SK-N-SH (cell line): ENCODE data around the gene MARF1. TPM values are rescaled to one million over a fixed set of nuclear protein-coding genes. Genes with fewer than 3 reads are reported as not detected.

Source experiments
- CTCF ChIA-PET: fragments of 300-600, 350-600 bp; formaldehyde crosslinking; extraction: SDS; loops from one replicate; lab custom pipeline; 2021; lab: Yijun Ruan, JAX
- POLR2A ChIA-PET: fragments of 350-600 bp; sonication (Branson Sonifier 250); formaldehyde crosslinking; extraction: SDS; loops from one replicate; lab custom pipeline; 2020; ENCODE audit warnings: antibody characterized with exemption, inconsistent platforms; lab: Yijun Ruan, JAX
- DNase-seq: peaks from one replicate; pipeline ENCODE4 v3.0.0; 2012
- H2AFZ ChIP-seq: fragments of 200-600 bp; sonication (generic); 2 replicates; pipeline ENCODE4 v1.8.1; 2016; ENCODE audit warnings: antibody characterized with exemption, mild to moderate bottlenecking, low read depth
- H3F3A ChIP-seq: fragments of 200-600 bp; sonication (generic); replicated peaks from 2 replicates; pipeline ENCODE3; 2016; ENCODE audit warnings: antibody characterized with exemption, mild to moderate bottlenecking; ENCODE audit not compliant: insufficient read depth
- H3K27ac ChIP-seq, 2 experiments: fragments of 200-500 bp in 1 of 2; fragments of 200-600 bp in 1 of 2; sonication (Bioruptor generic) in 1 of 2; sonication (generic), shearing (Covaris generic) in 1 of 2; 2 replicates each; pipeline versions ENCODE4 v1.5.1 to v1.6.1; 2014 to 2016; ENCODE audit warnings: low read depth in 2 of 2, inconsistent platforms in 1 of 2, low read length in 1 of 2, mild to moderate bottlenecking in 1 of 2, mixed read lengths in 1 of 2
- H3K27me3 ChIP-seq: fragments of 200-600 bp; sonication (generic), shearing (Covaris generic); 2 replicates; pipeline ENCODE4 v1.6.1; 2016; ENCODE audit warnings: mixed run types; ENCODE audit not compliant: insufficient read depth
- H3K36me3 ChIP-seq, 2 experiments: fragments of 200-500 bp in 1 of 2; fragments of 200-600 bp in 1 of 2; sonication (Bioruptor generic) in 1 of 2; sonication (generic) in 1 of 2; replicated peaks in 1 of 2; 2 replicates each; pipeline versions ENCODE3 to v1.5.1; 2014 to 2016; ENCODE audit warnings: low read length in 1 of 2, mild to moderate bottlenecking in 1 of 2; ENCODE audit not compliant: insufficient read depth in 2 of 2, control insufficient read depth in 1 of 2
- H3K4me1 ChIP-seq, 2 experiments: fragments of 200-500 bp in 1 of 2; fragments of 200-600 bp in 1 of 2; sonication (Bioruptor generic) in 1 of 2; sonication (generic), shearing (Covaris generic) in 1 of 2; 2 replicates each; pipeline versions ENCODE4 v1.5.1 to v1.6.1; 2014 to 2016; ENCODE audit warnings: low read depth in 1 of 2, low read length in 1 of 2, mixed run types in 1 of 2; ENCODE audit not compliant: insufficient read depth in 2 of 2, control insufficient read depth in 1 of 2
- H3K4me2 ChIP-seq: fragments of 200-600 bp; sonication (generic), shearing (Covaris generic); 2 replicates; pipeline ENCODE4 v1.6.1; 2017; ENCODE audit warnings: mixed run types
- H3K4me3 ChIP-seq, 2 experiments: fragments of 200-500 bp in 1 of 2; fragments of 200-600 bp in 1 of 2; sonication (Bioruptor generic) in 1 of 2; sonication (generic), shearing (Covaris generic) in 1 of 2; 2 replicates each; pipeline versions ENCODE4 v1.5.1 to v1.8.1; 2014 to 2016; ENCODE audit warnings: low read depth in 2 of 2, inconsistent platforms in 1 of 2, low read length in 1 of 2, mild to moderate bottlenecking in 1 of 2, mixed read lengths in 1 of 2, moderate library complexity in 1 of 2
- H3K79me2 ChIP-seq: fragments of 200-600 bp; sonication (generic); 2 replicates; pipeline ENCODE4 v1.8.1; 2017; ENCODE audit warnings: mild to moderate bottlenecking; ENCODE audit not compliant: insufficient read depth
- H3K9ac ChIP-seq: fragments of 200-600 bp; sonication (generic); 2 replicates; pipeline ENCODE4 v1.6.1; 2017; ENCODE audit warnings: mixed run types
- H3K9me2 ChIP-seq: fragments of 200-600 bp; sonication (generic); 2 replicates; pipeline ENCODE4 v1.6.1; 2017; ENCODE audit warnings: mixed run types
- H3K9me3 ChIP-seq: fragments of 200-600 bp; sonication (generic); 2 replicates; pipeline ENCODE4 v1.6.1; 2017; ENCODE audit warnings: mixed run types, mild to moderate bottlenecking, moderate library complexity
- H4K20me1 ChIP-seq: fragments of 200-600 bp; sonication (generic); 2 replicates; pipeline ENCODE4 v1.6.1; 2017; ENCODE audit warnings: mild to moderate bottlenecking, mixed run types; ENCODE audit not compliant: insufficient read depth
- CHD2 ChIP-seq: fragments of 150-350 bp; IDR thresholded peaks from 2 replicates; pipeline ENCODE4 v1.6.1; 2018; ENCODE audit warnings: low read length; ENCODE audit not compliant: partially characterized antibody
- ELF1 ChIP-seq: IDR thresholded peaks from 2 replicates; pipeline ENCODE4 v1.4.0; 2012
- EZH2phosphoT487 ChIP-seq: fragments of 200-600 bp; sonication (generic); IDR thresholded peaks from 2 replicates; pipeline ENCODE4 v1.6.1; 2017; ENCODE audit warnings: low read depth, mixed run types, mild to moderate bottlenecking, antibody characterized with exemption, moderate library complexity, borderline replicate concordance
- FOSL2 ChIP-seq: IDR thresholded peaks from 2 replicates; pipeline ENCODE4 v1.4.0; 2012; ENCODE audit warnings: low read depth, mild to moderate bottlenecking, moderate library complexity, borderline replicate concordance
- FOXJ3 ChIP-seq: sonication (generic); formaldehyde crosslinking; IDR thresholded peaks from 2 replicates; pipeline ENCODE4 v1.5.1; 2020; ENCODE audit warnings: mild to moderate bottlenecking, missing genetic modification reagents
- GATA2 ChIP-seq: sonication (generic); formaldehyde crosslinking; IDR thresholded peaks from 2 replicates; pipeline ENCODE4 v1.5.0; 2020; ENCODE audit warnings: mild to moderate bottlenecking, missing genetic modification reagents
- JUND ChIP-seq: IDR thresholded peaks from 2 replicates; pipeline ENCODE4 v1.4.0; 2012
- NRF1 ChIP-seq: IDR thresholded peaks from 2 replicates; pipeline ENCODE4 v1.6.1; 2012; ENCODE audit warnings: low read depth, mild to moderate bottlenecking, low read length
- RAD21 ChIP-seq: IDR thresholded peaks from 2 replicates; pipeline ENCODE4 v1.6.1; 2012; ENCODE audit warnings: mild to moderate bottlenecking, low read length
- RCOR1 ChIP-seq: fragments of 150-350 bp; IDR thresholded peaks from 2 replicates; pipeline ENCODE4 v1.6.1; 2017; ENCODE audit warnings: antibody characterized with exemption, low read length
- RXRA ChIP-seq: IDR thresholded peaks from 2 replicates; pipeline ENCODE4 v1.4.0; 2012; ENCODE audit warnings: low read depth, mild to moderate bottlenecking, borderline replicate concordance
- SIN3A ChIP-seq: IDR thresholded peaks from 2 replicates; pipeline ENCODE4 v1.6.1; 2012; ENCODE audit warnings: low read depth, mild to moderate bottlenecking, low read length, moderate library complexity, borderline replicate concordance
- TEAD4 ChIP-seq: IDR thresholded peaks from 2 replicates; pipeline ENCODE4 v1.4.0; 2012; ENCODE audit warnings: mild to moderate bottlenecking, borderline replicate concordance; ENCODE audit not compliant: insufficient read depth
- YY1 ChIP-seq: IDR thresholded peaks from 2 replicates; pipeline ENCODE4 v1.4.0; 2012; ENCODE audit warnings: low read depth, mild to moderate bottlenecking
- WGBS: methylation state at CpG from one replicate; pipeline ENCODE4 v1.1.6; 2017; ENCODE audit warnings: low lambda C conversion rate; 5-methylcytosine and 5-hydroxymethylcytosine counted together
- polyA plus RNA-seq, 3 experiments: library from polyadenylated mRNA; depleted of rRNA; stranded (reverse); fragments of >200 nt; gene quantifications; 2 replicates each; pipeline ENCODE4 v1.2.3, GENCODE V29; 2012
- TF ChIP-seq, protein P1 (sequence below): fragments of 200-600 bp; sonication (generic); IDR thresholded peaks from 2 replicates; pipeline ENCODE4 v1.6.1; 2017; ENCODE audit warnings: antibody characterized with exemption, mild to moderate bottlenecking, moderate library complexity
- TF ChIP-seq, protein P2 (sequence below): IDR thresholded peaks from 2 replicates; pipeline ENCODE4 v1.4.0; 2012; ENCODE audit warnings: low read depth, borderline replicate concordance
- TF ChIP-seq, protein P3 (sequence below): IDR thresholded peaks from 2 replicates; pipeline ENCODE4 v1.4.0; 2012; ENCODE audit warnings: low read depth
- TF ChIP-seq, protein P4 (sequence below): IDR thresholded peaks from 2 replicates; pipeline ENCODE4 v1.4.0; 2012; ENCODE audit warnings: low read depth, borderline replicate concordance

Gene MARF1
- polyA plus RNA-seq, 1 of the 3 experiments (the other 2 are of a cell fraction) = 10.3 TPM

DNA sequence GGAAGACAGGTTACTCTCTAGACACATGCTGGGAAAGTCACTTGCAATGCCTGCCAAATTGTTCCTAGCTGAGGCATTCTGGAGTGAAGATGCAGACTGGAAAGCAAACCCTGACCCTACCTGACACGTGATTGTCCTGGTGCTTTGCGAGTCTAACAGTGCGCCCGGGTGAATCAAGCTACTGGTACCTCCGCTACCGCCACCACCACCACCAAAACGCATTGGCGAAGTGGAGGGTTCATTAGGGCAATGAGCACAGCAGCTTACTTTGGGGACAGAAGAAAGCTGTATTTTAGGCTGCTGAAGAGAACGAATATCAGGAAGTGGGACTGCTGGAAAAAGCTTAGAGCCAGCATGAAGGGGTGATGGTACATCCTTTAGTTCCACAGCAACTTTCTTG lies 7.0 kb downstream of the MARF1 start (continued):
- TF ChIP-seq, protein P1, sequence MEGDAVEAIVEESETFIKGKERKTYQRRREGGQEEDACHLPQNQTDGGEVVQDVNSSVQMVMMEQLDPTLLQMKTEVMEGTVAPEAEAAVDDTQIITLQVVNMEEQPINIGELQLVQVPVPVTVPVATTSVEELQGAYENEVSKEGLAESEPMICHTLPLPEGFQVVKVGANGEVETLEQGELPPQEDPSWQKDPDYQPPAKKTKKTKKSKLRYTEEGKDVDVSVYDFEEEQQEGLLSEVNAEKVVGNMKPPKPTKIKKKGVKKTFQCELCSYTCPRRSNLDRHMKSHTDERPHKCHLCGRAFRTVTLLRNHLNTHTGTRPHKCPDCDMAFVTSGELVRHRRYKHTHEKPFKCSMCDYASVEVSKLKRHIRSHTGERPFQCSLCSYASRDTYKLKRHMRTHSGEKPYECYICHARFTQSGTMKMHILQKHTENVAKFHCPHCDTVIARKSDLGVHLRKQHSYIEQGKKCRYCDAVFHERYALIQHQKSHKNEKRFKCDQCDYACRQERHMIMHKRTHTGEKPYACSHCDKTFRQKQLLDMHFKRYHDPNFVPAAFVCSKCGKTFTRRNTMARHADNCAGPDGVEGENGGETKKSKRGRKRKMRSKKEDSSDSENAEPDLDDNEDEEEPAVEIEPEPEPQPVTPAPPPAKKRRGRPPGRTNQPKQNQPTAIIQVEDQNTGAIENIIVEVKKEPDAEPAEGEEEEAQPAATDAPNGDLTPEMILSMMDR = no peak
- TF ChIP-seq CHD2 = no peak

DNA sequence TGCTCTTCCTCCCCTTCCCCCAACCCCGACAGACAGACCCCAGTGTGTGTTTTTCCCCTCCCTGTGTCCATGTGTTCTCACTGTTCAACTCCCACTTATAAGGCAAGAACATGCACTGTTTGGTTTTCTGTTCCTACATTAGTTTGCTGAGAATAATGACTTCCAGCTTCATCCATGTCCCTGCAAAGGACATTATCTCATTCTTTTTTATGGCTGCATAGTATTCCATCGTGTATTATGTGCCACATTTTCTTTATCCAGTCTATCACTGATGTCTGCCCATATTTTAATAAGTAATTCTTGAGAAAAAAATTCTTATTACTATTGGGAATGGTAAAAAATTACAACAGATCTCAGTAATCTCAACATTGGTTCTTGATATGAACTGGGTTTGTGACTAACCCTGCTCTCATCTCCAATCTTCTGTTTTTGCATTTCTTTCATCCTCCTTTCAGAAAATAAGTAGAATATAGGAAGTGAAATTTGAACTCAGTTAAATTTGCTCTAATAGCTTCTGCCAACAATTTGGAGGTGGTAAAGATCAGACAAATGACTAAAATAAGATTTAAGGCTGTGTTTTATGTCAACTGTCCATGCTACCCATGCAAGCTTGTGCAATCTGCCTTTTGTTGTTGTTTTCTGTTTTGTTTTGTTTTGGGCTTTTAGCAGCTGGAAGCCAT lies 11.1 kb downstream of the MARF1 start:
- no peaks in the 10 kb centered on the region for H3F3A ChIP-seq
- no peaks in the 10 kb centered on the region for H3K9me3 ChIP-seq
- no peaks in the 10 kb centered on the region for H3K27me3 ChIP-seq
- CTCF ChIA-PET = interaction anchor here (0.6 to 2.5 kb wide), 2 partner anchors 10 to 39 kb away, joined by 3 to 10 read pairs; partner anchors contain the start of gene MARF1
- no peaks in the 10 kb centered on the region for H3K4me1 ChIP-seq
- no peak overlapping the region for H3K4me2 ChIP-seq
- no peak overlapping the region for H3K4me3 ChIP-seq
- POLR2A ChIA-PET = interaction anchor here (1.0 kb wide), 1 partner anchor 11 kb away, joined by 3 read pairs; the partner anchor contains the start of gene MARF1
- WGBS = 90% methylated on average over 2 of the region's 2 CpGs
- H3K9me2 ChIP-seq = no peaks in the 10 kb centered on the region
- H3K9ac ChIP-seq = no peak overlapping the region
- no peaks in the 10 kb centered on the region; the same call in 1 of the 2 replicates for H4K20me1 ChIP-seq
- no peak for DNase-seq
- no peaks in the 10 kb centered on the region; the same call in 1 of the 2 replicates for H3K79me2 ChIP-seq
- no peak overlapping the region for H3K27ac ChIP-seq
- peaks cover 73 to 79% of the 10 kb centered on the region in 2 experiments for H3K36me3 ChIP-seq
- TF ChIP-seq YY1 = no peak
- TF ChIP-seq RXRA = no peak
- TF ChIP-seq NRF1 = no peak
- TF ChIP-seq, protein P2, sequence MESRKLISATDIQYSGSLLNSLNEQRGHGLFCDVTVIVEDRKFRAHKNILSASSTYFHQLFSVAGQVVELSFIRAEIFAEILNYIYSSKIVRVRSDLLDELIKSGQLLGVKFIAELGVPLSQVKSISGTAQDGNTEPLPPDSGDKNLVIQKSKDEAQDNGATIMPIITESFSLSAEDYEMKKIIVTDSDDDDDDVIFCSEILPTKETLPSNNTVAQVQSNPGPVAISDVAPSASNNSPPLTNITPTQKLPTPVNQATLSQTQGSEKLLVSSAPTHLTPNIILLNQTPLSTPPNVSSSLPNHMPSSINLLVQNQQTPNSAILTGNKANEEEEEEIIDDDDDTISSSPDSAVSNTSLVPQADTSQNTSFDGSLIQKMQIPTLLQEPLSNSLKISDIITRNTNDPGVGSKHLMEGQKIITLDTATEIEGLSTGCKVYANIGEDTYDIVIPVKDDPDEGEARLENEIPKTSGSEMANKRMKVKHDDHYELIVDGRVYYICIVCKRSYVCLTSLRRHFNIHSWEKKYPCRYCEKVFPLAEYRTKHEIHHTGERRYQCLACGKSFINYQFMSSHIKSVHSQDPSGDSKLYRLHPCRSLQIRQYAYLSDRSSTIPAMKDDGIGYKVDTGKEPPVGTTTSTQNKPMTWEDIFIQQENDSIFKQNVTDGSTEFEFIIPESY = no peak
- TF ChIP-seq TEAD4 = no peak
- no peak for TF ChIP-seq JUND
- TF ChIP-seq, protein P3, sequence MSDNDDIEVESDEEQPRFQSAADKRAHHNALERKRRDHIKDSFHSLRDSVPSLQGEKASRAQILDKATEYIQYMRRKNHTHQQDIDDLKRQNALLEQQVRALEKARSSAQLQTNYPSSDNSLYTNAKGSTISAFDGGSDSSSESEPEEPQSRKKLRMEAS = no peak
- no peak for TF ChIP-seq FOSL2
- TF ChIP-seq, protein P4, sequence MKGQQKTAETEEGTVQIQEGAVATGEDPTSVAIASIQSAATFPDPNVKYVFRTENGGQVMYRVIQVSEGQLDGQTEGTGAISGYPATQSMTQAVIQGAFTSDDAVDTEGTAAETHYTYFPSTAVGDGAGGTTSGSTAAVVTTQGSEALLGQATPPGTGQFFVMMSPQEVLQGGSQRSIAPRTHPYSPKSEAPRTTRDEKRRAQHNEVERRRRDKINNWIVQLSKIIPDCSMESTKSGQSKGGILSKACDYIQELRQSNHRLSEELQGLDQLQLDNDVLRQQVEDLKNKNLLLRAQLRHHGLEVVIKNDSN = no peak
- TF ChIP-seq FOXJ3 (CRISPR knock-in tag) = no peak
- TF ChIP-seq CHD2 = no peak
- TF ChIP-seq ELF1 = no peak
- TF ChIP-seq, protein P1 = no peak
- no peak for TF ChIP-seq RCOR1
- no peak for TF ChIP-seq SIN3A
- no peak for TF ChIP-seq EZH2phosphoT487
- TF ChIP-seq GATA2 (CRISPR knock-in tag) = no peak
- TF ChIP-seq RAD21 = no peak
- TF ChIP-seq, all 33 proteins: peak for 0
- H2AFZ ChIP-seq = no peak overlapping the region
